OCI-LY7 (cell line): ENCODE results near the gene RFX2. TPM values are rescaled to one million over a fixed set of nuclear protein-coding genes. Genes with fewer than 3 reads are reported as not detected.

ENCODE experiments used
- BruUV-seq: library from RNA; stranded (reverse); fragments of 400-500 nt; replicated peaks from 2 replicates; lab custom pipeline; 2021; lab: Mats Ljungman, UMichigan
- CTCF ChIA-PET: fragments of 300-600 bp; sonication (Branson Sonifier 250); formaldehyde crosslinking; loops from one replicate; lab custom pipeline; 2022; ENCODE audit warnings: antibody characterized with exemption; ENCODE audit not compliant: unreplicated experiment; lab: Charles Lee
- POLR2A ChIA-PET: fragments of 300-600 bp; sonication (Branson Sonifier 250); formaldehyde crosslinking; loops from one replicate; lab custom pipeline; 2022; ENCODE audit warnings: antibody characterized with exemption; lab: Charles Lee
- DNase-seq: peaks from one replicate; pipeline ENCODE4 v3.0.0-alpha.2; 2015; ENCODE audit warnings: low spot score
- H2AFZ ChIP-seq: fragments of 200-600 bp; sonication (generic), shearing (Covaris generic); 2 replicates; pipeline ENCODE4 v1.6.1; 2014; ENCODE audit warnings: mild to moderate bottlenecking, antibody characterized with exemption, low read length, moderate library complexity
- H3K27ac ChIP-seq: fragments of 200-600 bp; sonication (generic); 2 replicates; pipeline ENCODE4 v1.5.1; 2014; ENCODE audit warnings: mixed run types, low read depth, mild to moderate bottlenecking, moderate library complexity, low read length, inconsistent platforms; ENCODE audit not compliant: poor library complexity, severe bottlenecking
- H3K36me3 ChIP-seq: fragments of 200-600 bp; sonication (generic); 2 replicates; pipeline ENCODE4 v1.6.1; 2014; ENCODE audit warnings: mild to moderate bottlenecking, antibody characterized with exemption, low read length, moderate library complexity, mixed read lengths; ENCODE audit not compliant: insufficient read depth
- H3K4me1 ChIP-seq: fragments of 200-600 bp; sonication (generic); 2 replicates; pipeline ENCODE4 v1.5.1; 2014; ENCODE audit warnings: mild to moderate bottlenecking, low read length; ENCODE audit not compliant: insufficient read depth, poor library complexity, severe bottlenecking
- H3K4me2 ChIP-seq: fragments of 200-600 bp; sonication (generic); 2 replicates; pipeline ENCODE4 v1.6.1; 2014; ENCODE audit warnings: mild to moderate bottlenecking, low read length
- H3K4me3 ChIP-seq: fragments of 200-600 bp; sonication (generic); 2 replicates; pipeline ENCODE4 v1.5.1; 2014; ENCODE audit warnings: mild to moderate bottlenecking, low read depth, low read length; ENCODE audit not compliant: poor library complexity, severe bottlenecking
- H3K79me2 ChIP-seq: fragments of 200-600 bp; sonication (generic); 2 replicates; pipeline ENCODE4 v1.6.1; 2016; ENCODE audit warnings: low read depth, mild to moderate bottlenecking, low read length, moderate library complexity, mixed read lengths; ENCODE audit not compliant: insufficient read depth
- H3K9me2 ChIP-seq: fragments of 200-600 bp; sonication (generic); 2 replicates; pipeline ENCODE4 v1.6.1; 2016; ENCODE audit warnings: mild to moderate bottlenecking, low read length, mixed read lengths; ENCODE audit not compliant: insufficient read depth
- H3K9me3 ChIP-seq: fragments of 200-600 bp; sonication (generic); 2 replicates; pipeline ENCODE4 v1.6.1; 2014; ENCODE audit warnings: mild to moderate bottlenecking, mixed run types, low read length, mixed read lengths
- H4K20me1 ChIP-seq: fragments of 200-600 bp; sonication (generic); 2 replicates; pipeline ENCODE4 v1.6.1; 2014; ENCODE audit warnings: mild to moderate bottlenecking, antibody characterized with exemption, low read length, moderate library complexity, mixed read lengths; ENCODE audit not compliant: insufficient read depth
- CTCF ChIP-seq: fragments of 200-600 bp; sonication (generic); conservative IDR thresholded peaks from 2 replicates; pipeline ENCODE4 v1.5.1; 2014; ENCODE audit warnings: mild to moderate bottlenecking, antibody characterized with exemption, low read length, moderate library complexity, mixed read lengths
- EZH2phosphoT487 ChIP-seq: fragments of 200-600 bp; sonication (generic); IDR thresholded peaks from 2 replicates; pipeline ENCODE4 v1.6.1; 2018; ENCODE audit warnings: low read depth, borderline replicate concordance, mild to moderate bottlenecking, mixed run types, antibody characterized with exemption, low read length, moderate library complexity, mixed read lengths
- intact Hi-C: fragments of 100-400 bp; cut with micrococcal nuclease; formaldehyde crosslinking; loops from one replicate; pipeline ENCODE4 v1.10.0; 2022; ENCODE audit not compliant: unreplicated experiment
- total RNA-seq, 2 experiments: library from RNA; depleted of rRNA in 1 of 2; stranded (reverse); fragments of >200 nt in 1 of 2; shearing (Covaris generic) in 1 of 2; gene quantifications; 2 replicates each; pipeline ENCODE4 v1.2.3, GENCODE V29; 2014 to 2022

The RFX2 gene
- total RNA-seq, 2 experiments from 2014 or later: 11.0 to 11.8 TPM

- H3K27ac ChIP-seq: no peak overlapping the region
- no peaks in the 10 kb centered on the region for H3K9me2 ChIP-seq
- ChIA-PET CTCF (no interaction called here), POLR2A (no interaction called here)
- H3K36me3 ChIP-seq: no peaks in the 10 kb centered on the region
- H3K4me2 ChIP-seq: no peak overlapping the region
- H3K9me3 ChIP-seq: no peaks in the 10 kb centered on the region
- H3K4me3 ChIP-seq: no peak overlapping the region
- H2AFZ ChIP-seq: no peak overlapping the region
- TF ChIP-seq CTCF: no peak
- TF ChIP-seq EZH2phosphoT487: no peak
- no peaks in the 10 kb centered on the region for H3K79me2 ChIP-seq
- H4K20me1 ChIP-seq: no peaks in the 10 kb centered on the region
- BruUV-seq: no TSS peak
- no peak for DNase-seq
- intact Hi-C loops: no loop called here
- H3K4me1 ChIP-seq: no peaks in the 10 kb centered on the region
Measured at GRCh38 chr19:6069268-6069791, 41.0 kb downstream of the RFX2 start.

- H3K27ac ChIP-seq: no peak overlapping the region
- TF ChIP-seq EZH2phosphoT487 (no peak), CTCF (no peak)
- no peaks in the 10 kb centered on the region for H3K9me3 ChIP-seq
- no peaks in the 10 kb centered on the region for H3K4me1 ChIP-seq
- H3K4me3 ChIP-seq: no peak overlapping the region
- intact Hi-C loops: no loop called here
- H3K9me2 ChIP-seq: no peaks in the 10 kb centered on the region
- H4K20me1 ChIP-seq: no peaks in the 10 kb centered on the region
- ChIA-PET CTCF (no interaction called here), POLR2A (no interaction called here)
- H2AFZ ChIP-seq: no peak overlapping the region
- no peaks in the 10 kb centered on the region for H3K79me2 ChIP-seq
- DNase-seq: no peak
- H3K4me2 ChIP-seq: no peak overlapping the region
- no TSS peak for BruUV-seq
- H3K36me3 ChIP-seq: no peaks in the 10 kb centered on the region
Measured at GRCh38 chr19:6068711-6069110, 41.6 kb downstream of the RFX2 start.

- no peaks in the 10 kb centered on the region for H3K9me3 ChIP-seq
- no peaks in the 10 kb centered on the region for H3K4me1 ChIP-seq
- H2AFZ ChIP-seq: no peak overlapping the region
- no peak overlapping the region for H3K4me3 ChIP-seq
- ChIA-PET POLR2A (no interaction called here), CTCF (no interaction called here)
- intact Hi-C loops: no loop called here
- H4K20me1 ChIP-seq: no peaks in the 10 kb centered on the region
- H3K4me2 ChIP-seq: no peak overlapping the region
- no peak for DNase-seq
- BruUV-seq: no TSS peak
- no peak overlapping the region for H3K27ac ChIP-seq
- no peaks in the 10 kb centered on the region for H3K36me3 ChIP-seq
- no peaks in the 10 kb centered on the region for H3K9me2 ChIP-seq
- no peaks in the 10 kb centered on the region for H3K79me2 ChIP-seq
- TF ChIP-seq EZH2phosphoT487 (no peak), CTCF (no peak)
Measured at GRCh38 chr19:6067975-6068374, 42.3 kb downstream of the RFX2 start.
